GM21529 (cell line): ENCODE data around the gene BCL7A.
"Not testable (repeated sequence)": the region's sequence is repeated elsewhere in the genome, so short reads cannot be mapped to it uniquely, and the experiment has no call there.

Experiments
- ATAC-seq: cut with Tn5 transposase; IDR thresholded peaks from one replicate; pipeline ENCODE4 v1.9.1; 2021; ENCODE audit not compliant: unreplicated experiment

Gene BCL7A

DNA sequence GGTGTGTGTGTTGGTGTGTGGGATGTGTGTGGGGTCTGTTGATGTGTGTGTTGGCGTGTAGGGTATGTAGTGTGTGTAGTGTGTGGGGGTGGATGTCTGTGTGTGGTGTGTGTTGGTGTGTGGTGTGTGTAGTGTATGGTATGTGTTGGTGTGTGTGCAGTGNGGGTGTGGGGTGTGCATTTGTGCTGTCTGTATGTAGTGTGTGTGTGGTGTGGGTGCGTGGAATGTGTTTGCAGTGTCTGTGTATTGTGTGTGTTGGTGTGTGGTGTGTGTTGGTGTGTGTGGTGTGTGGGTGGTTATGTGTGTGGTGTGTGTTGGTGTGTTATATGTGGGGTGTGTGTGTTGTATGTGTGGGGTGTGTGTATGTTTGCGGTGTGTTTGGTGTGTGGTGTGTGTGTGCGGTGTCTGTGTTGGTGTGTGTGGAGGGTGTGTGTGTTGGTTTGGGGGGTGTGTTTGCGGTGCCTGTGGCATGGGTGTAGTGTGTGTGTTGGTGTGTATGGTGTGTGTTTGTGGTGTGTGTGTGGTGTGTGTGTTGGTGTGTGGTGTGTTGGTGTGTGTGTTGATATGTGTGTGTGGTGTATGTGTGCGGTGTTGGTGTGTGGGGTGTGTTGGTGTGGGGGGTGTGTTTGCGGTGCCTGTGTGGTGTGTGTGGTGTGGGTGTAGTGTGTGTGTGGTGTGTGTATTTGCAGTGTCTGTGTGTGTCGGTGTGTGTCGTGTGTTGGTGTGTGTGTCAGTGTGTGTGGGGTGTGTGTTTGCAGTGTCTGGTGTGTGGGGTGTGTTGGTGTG, 71.6 kb downstream of the BCL7A start:
- no peak for ATAC-seq

DNA sequence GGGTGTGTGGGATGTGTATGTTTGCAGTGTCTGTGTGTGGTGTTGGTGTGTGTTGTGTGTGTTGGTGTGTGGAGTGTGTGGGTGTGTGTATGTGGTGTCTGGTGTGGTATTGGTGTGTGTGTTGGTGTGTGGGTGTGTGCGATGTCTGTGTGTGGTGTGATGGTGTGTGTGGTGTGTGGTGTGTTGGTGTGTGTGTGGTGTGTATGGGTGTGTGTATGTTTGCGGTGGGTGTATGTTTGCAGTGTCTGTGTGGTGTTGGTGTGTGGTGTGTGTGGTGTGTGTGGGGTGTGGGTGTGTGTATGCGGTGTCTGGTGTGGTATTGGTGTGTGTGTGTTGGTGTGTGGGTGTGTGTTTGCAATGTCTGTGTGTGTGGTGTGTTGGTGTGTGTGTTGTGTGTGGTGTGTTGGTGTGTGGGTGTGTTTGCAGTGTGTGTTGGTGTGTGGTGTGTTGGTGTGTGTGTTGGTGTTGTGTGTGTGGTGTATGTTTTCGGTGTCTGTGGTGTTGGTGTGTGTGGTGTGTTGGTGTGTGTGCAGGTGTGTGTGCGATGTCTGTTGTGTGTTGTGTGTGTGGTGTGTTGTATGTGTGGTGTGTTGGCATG, 72.6 kb downstream of the BCL7A start:
- ATAC-seq = no peak

DNA sequence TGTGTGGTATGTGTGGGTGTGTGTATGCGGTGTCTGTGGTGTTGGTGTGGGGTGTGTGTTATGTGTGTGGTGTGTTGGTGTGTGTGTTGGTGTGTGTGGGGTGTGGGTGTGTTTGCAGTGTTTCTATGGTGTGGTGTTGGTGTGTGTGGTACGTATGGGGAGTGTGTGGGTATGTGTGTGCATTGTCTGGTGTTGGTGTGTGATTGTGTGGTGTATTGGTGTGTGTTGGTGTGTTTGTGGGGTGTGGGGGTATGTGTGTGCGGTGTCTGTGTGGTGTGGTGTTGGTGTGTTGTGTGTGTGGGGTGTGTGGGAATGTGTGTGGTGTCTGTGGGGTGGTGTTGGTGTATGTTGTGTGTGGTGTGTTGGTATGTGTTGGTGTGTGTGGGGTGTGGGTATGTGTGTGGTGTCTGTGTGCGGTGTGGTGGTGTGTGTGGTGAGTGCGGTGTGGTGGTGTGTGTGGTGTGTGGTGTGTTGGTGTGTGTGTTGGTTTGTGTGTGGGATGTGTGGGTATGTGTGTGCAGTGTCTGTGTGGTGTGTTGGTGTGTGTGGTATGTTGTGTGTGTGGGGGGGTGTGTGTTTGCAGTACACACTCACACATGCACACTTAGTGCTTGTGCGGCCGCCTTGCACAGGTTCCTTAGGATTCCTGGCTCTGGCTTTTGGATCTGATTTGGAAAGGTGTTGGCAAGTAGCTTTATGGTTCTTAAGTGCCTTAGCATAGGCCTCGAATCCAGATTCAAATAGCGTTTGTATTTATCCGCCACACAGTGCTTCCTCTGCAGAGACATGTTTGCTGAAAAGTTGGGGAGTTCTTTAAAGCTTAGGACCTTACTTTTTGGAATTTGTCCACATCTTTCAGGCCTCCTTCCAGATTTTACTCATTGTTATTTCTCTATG, 73.3 kb downstream of the BCL7A start:
- ATAC-seq = no peak

DNA sequence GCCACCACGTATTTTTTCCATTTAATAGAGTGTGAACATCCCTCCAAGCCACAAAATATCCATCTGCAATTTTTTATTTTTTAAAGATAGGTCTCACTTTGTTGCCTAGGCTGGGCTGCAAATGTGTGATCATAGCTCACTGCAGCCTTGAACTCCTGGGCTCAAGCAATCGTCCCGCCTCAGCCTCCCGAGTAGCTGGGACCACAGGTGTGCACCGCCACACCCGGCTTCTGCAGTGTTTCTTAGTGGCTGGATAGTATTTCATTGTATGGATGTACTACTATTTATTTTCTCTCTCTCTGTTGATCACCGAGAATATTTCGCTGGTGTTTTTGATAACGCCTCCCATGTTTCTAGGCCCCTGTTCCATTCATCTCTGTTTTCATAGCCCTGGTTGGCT, 74.3 kb downstream of the BCL7A start:
- no peak for ATAC-seq

DNA sequence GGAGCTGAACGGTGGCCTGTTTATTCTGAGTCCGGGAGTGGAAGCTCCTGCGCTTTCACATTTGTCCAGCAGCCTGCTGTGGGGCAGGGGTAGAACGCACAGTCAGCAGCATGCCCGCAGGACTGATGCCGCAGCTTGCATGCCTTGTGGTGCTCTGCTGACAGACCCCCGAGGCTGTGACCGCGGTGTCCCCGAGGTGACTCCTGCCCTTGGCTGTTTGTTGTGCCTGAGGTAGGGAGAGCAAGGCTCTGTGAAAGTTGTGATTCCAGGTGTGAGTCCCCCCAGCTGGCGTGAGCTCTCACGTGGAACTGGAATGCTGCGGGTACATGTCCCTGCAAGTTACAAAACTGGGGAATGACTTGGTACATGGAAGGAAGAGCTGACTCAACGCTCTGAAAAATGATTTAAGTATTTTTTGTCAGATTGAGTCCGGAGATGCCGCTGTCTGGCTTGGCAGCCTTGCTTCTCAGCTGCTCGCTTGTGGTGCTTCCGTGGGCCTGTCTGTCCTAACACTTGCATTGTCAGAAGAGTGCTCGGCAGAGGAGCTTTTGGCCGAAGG, 75.0 kb downstream of the BCL7A start:
- ATAC-seq = no peak

DNA sequence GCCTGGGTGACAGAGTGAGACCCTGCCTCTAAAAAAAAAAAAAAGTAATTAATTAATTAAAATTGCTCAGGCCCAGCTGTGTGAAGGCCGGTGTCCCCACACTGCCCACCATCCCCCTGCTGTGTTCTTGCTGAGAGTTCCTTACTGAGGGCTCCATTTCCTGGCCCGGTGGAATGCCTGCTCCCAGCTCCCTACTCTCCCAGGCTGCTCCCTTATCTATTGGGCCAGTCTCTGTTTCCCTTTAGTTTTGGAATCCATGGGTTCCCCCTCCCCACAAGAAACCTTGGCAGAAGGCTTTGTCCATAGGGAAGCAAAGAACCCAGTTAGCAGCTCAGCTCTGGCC, 75.9 kb downstream of the BCL7A start:
- no peak for ATAC-seq

DNA sequence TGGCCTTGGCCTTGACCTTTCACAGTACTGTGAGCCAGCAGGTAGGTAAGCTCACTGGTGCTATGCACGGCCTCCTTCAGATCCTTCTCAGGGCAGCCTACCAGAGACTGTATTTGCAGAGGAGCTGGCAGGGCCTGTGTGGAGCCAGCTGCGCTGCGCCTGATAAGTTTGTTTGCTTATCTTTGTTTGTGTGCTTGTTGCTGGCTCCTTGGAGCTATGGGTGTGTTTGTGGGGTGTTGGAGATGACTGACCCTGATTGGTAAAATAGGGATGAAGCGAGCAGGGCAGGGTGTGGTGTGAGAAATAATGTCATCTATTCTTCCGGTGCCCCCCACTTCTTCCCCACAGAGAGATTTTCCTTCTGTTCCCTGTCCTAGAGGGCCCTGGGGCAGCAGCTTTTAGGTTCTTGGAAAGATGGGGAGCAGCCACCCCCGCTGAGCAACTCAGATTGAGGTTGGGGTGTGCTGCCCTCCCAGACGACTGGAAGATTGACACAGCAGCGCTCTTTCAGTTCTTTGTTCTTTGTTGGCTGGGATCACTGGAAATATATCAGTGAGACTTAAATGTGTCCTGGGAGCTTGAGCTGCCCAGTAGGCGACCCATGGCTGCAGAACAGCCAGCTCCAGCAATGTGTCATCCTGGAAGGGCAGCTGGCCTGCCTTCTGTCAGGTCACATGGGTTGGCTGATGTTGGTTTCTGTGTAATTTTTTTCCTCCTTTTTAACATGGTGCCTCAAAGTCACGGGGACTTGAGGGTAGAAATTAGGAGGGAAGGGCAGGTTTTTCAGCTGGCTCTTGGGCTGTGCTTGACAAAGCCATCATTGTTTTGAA, 76.5 kb downstream of the BCL7A start:
- ATAC-seq = no peak

DNA sequence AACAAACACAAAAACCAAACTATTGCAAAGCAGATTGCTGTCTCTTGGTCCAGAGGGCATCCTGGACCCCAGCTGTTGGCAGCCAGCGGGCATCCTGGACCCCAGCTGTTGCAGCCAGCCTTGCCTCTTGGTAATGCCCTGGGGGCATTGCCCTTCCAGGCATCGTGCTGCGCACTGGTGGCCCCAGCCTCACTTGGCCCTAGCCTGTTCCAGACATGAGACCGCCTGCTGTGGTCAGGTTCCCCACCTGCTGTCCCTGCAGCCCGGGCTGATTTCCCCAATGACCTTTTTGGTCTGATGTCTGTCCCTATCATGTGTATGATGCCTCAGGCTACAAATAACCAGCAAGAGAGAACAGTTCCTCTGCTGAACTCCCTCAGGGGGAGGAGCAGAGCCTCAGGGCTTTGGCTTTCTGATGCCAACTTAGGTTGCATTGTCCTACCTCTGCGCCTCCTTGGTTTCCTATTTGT, 77.6 kb downstream of the BCL7A start:
- no peak for ATAC-seq

DNA sequence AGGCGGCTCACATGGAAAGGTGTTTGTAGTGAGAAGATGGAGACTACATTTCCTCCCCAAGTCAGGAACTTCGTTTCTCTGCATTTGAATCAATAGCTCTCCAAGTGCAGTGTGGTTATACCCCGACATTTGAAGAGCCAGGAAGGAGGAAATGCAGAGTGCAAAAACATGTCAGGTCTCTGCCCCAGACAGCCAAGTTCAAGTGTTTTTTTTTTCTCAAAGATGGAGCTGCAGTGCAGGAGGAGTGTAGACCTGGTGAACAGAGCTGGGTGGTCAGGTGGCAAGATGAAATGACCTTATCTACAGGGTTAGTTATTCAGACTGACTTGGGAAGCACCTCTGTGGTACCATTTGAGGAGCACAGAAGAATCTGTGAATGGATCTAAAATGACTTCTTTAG, 78.2 kb downstream of the BCL7A start:
- no peak for ATAC-seq

DNA sequence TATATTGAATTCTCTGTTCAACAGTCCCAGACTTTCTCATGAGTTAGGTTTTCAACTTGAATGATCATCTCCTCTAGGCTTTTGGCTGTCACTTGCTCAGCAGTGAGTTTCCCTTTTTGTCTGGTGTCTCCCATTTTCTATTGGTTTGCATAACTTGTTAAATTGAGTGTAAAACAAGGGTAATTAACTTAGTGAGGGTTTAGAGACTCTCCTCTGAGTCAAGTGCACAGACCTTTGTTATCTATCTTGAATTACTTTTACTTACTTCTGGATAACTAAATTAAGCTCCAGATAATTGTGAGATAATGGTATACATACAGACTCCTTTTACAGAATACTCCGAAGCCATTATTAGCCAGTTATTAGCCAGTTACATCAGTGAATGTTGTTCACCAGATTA, 78.9 kb downstream of the BCL7A start:
- no peak for ATAC-seq

DNA sequence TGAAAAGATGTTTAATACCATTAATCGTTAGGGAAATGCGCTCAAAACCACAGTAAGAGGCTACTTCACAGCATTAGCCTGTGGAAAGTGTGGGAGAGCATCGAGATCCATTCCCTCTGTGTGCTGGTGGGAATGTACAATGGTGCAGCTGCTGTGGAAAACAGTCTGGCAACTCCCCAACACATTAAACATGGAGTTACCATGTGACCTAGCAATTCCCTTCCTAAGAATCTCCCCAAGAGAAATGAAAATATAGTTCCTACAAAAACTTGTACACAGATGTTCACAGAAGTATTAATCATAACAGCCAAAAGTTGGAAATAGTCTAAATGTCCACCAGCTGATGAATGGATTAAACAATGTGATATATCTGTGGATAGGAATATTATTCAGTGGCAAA, 80.6 kb downstream of the BCL7A start:
- no peak for ATAC-seq

DNA sequence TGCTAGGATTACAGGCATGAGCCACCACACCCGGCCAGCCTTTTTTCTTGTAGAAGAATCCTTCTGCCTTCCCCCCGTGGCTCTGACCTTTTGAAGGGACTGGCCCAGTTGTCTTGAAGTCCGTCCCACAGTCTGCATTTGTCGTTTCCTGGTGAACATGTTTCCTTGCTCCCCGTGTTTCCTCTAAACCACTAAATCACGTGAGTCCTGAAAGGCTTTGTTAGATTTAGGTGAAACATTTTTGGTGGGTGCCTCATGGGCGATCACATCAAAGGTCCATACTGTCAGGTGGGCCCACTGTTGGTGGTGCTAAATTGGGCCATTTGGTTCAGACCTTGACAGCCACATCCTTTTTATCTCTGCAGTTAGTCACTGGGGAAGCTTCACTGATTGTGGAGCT, 83.2 kb downstream of the BCL7A start:
- no peak for ATAC-seq

DNA sequence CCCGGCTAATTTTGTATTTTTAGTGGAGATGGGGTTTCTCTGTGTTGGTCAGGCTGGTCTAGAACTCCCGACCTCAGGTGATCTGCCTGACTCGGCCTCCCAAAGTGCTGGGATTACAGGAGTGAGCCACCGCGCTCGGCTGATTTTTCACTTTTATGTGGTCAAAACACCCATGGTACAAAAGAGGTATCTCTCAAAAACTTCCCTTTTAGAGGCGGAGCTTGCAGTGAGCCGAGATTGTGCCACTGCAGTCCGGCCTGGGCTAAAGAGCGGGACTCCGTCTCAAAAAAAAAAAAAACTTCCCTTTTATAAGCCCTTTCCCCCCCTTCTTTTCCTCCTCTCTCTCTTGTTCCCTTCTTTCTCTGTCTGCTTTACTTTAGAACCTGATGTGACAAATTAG, 83.8 kb downstream of the BCL7A start:
- ATAC-seq = not testable (repeated sequence)

DNA sequence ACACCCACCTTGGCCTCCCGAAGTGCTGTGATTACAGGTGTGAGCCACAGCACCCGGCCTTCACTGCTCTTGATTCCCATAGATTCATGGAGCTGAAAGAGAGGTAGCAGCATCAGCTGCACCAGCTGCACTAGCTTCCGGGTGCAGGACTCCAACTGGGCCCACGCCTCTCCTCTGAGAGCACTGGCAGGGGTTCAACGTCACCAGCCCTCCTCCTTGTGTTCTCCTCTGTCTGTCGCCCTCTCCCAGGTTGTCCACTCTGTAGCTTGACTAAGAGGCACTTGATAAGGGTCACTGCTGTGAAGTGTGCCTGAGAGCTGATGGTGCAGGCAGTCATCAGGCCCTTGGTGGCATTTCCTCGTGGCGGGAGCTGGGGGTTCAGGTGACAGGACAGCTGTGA, 85.2 kb downstream of the BCL7A start:
- ATAC-seq = no peak

DNA sequence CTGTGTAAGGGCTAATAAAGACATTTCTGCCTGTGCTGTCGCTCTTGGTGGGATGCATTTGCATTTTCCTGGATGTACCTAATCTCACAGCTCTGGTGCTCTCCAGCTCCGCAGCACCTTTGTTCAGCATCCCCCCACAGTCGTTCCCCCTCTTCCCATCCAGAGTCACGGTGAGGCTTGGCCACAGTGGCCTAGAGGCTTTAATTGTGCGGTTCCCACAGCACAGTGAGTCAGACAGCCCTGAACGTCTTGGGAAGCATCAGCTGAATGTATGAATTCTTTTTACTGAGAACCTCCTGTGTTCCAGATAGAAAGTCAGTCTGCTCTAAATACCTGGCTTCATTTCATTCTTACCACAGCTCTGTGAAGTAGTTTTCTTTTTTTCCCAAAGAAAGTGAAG, 85.6 kb downstream of the BCL7A start:
- ATAC-seq = no peak

DNA sequence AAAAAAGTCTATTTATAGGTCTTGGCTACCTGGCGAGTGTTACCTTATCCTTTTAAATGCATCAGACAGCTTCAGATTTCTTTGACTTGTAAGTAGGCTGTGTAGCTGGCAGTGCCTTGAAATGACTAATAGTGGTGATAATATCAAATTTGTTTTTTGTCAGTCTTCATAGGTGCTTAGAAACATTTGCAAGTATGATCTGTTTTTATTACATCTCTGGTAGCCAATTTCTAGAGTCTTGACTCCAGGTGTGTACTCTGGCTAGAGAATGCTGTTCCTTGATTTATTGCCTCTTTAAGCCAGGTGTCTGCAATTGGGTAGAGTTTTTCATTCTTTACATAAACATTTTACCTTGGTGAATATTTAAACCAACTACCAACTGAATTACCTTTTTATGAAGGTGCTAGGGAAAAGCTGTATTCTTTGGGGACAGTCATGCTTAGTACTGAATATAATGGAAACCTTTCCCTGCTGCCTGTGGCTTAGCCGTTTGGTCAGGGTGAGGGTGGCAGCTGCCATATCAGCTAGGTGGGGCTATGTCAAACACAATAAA, 89.5 kb downstream of the BCL7A start:
- no peak for ATAC-seq
